GM21529 (cell line): ENCODE measurements around the gene ABHD14A.
"Not testable (repeated sequence)": the region's sequence is repeated elsewhere in the genome, so short reads cannot be mapped to it uniquely, and the experiment has no call there.

Experiments
- ATAC-seq: cut with Tn5 transposase; IDR thresholded peaks from one replicate; pipeline ENCODE4 v1.9.1; 2021; ENCODE audit not compliant: unreplicated experiment

ABHD14A gene

GRCh38 chr3:51993657-51994056 lies 18.8 kb downstream of the ABHD14A start:
- ATAC-seq: not testable (repeated sequence)

GRCh38 chr3:51994530-51994929 lies 19.7 kb downstream of the ABHD14A start:
- ATAC-seq: no peak

- peak; percentile 91 for ATAC-seq
These were observed 20.7 kb downstream of the ABHD14A start, which contains the start of gene RPL29 for GRCh38 chr3:51995346-51996163. RPL29 (minus strand) TSS chr3:51995895; CDS start chr3:51995461, 434 bp downstream.

- no peak for ATAC-seq
These were observed 22.3 kb downstream of the ABHD14A start for GRCh38 chr3:51997172-51997571.

GRCh38 chr3:51997935-51998596 lies 23.2 kb downstream of the ABHD14A start:
- no peak for ATAC-seq

- no peak for ATAC-seq
These were observed 23.9 kb downstream of the ABHD14A start for GRCh38 chr3:51998774-51999173.

GRCh38 chr3:51999846-52000245 lies 25.0 kb downstream of the ABHD14A start:
- ATAC-seq: no peak

GRCh38 chr3:52001443-52001974 lies 26.6 kb downstream of the ABHD14A start:
- ATAC-seq: peak; percentile 83

GRCh38 chr3:52002748-52003147 lies 27.9 kb downstream of the ABHD14A start:
- no peak for ATAC-seq

- no peak for ATAC-seq
These were observed 29.4 kb downstream of the ABHD14A start for GRCh38 chr3:52004163-52004787.

GRCh38 chr3:52004906-52005395 lies 30.1 kb downstream of the ABHD14A start:
- ATAC-seq: no peak

GRCh38 chr3:52005571-52005986 lies 30.7 kb downstream of the ABHD14A start:
- ATAC-seq: no peak

GRCh38 chr3:52006017-52006819 lies 31.4 kb downstream of the ABHD14A start:
- no peak for ATAC-seq

- no peak for ATAC-seq
These were observed 31.9 kb downstream of the ABHD14A start for GRCh38 chr3:52006820-52007133.

- no peak for ATAC-seq
These were observed 32.4 kb downstream of the ABHD14A start for GRCh38 chr3:52007291-52007690.

- no peak for ATAC-seq
These were observed 35.6 kb downstream of the ABHD14A start for GRCh38 chr3:52010431-52010830.

- ATAC-seq: no peak
These were observed 37.8 kb downstream of the ABHD14A start for GRCh38 chr3:52012699-52013098.

GRCh38 chr3:52013802-52014598 lies 39.1 kb downstream of the ABHD14A start:
- ATAC-seq: no peak

- no peak for ATAC-seq
These were observed 39.7 kb downstream of the ABHD14A start for GRCh38 chr3:52014613-52015012.
